WTC11 (cell line): Measurements from ENCODE around the gene CELF2.

ENCODE experiments used
- ATF1 ChIP-seq: sonication (generic); formaldehyde crosslinking; IDR thresholded peaks from 2 replicates; pipeline ENCODE4 v1.8.1; 2023; ENCODE audit warnings: mild to moderate bottlenecking, moderate library complexity, missing genetic modification reagents
- ATF2 ChIP-seq: sonication (generic); formaldehyde crosslinking; IDR thresholded peaks from 2 replicates; pipeline ENCODE4 v1.8.1; 2022; ENCODE audit warnings: low read depth, missing genetic modification reagents, borderline replicate concordance
- CTCF ChIP-seq: fragments of 200-600 bp; IDR thresholded peaks from 2 replicates; pipeline ENCODE4 v1.8.0; 2022; ENCODE audit warnings: antibody characterized with exemption
- KAT7 ChIP-seq: sonication (generic); formaldehyde crosslinking; IDR thresholded peaks from 2 replicates; pipeline ENCODE4 v1.8.1; 2023; ENCODE audit warnings: missing genetic modification reagents, mild to moderate bottlenecking, borderline replicate concordance
- USF1 ChIP-seq: sonication (generic); formaldehyde crosslinking; IDR thresholded peaks from 2 replicates; pipeline ENCODE4 v1.8.0; 2022; ENCODE audit warnings: mild to moderate bottlenecking, missing genetic modification reagents

- TF ChIP-seq USF1 (CRISPR knock-in tag), result no peak
- no peak for TF ChIP-seq CTCF
- TF ChIP-seq ATF1 (CRISPR knock-in tag), result no peak
- TF ChIP-seq ATF2 (CRISPR knock-in tag), result no peak
- no peak for TF ChIP-seq KAT7 (CRISPR knock-in tag)
These were observed 27.8 kb downstream of the CELF2 start for GRCh38 chr10:11045487-11045886.
